Measurements from ENCODE around the gene SEPTIN2.
"Not testable (repeated sequence)": the region's sequence is repeated elsewhere in the genome, so short reads cannot be mapped to it uniquely, and the experiment has no call there.

Gene SEPTIN2

DNA sequence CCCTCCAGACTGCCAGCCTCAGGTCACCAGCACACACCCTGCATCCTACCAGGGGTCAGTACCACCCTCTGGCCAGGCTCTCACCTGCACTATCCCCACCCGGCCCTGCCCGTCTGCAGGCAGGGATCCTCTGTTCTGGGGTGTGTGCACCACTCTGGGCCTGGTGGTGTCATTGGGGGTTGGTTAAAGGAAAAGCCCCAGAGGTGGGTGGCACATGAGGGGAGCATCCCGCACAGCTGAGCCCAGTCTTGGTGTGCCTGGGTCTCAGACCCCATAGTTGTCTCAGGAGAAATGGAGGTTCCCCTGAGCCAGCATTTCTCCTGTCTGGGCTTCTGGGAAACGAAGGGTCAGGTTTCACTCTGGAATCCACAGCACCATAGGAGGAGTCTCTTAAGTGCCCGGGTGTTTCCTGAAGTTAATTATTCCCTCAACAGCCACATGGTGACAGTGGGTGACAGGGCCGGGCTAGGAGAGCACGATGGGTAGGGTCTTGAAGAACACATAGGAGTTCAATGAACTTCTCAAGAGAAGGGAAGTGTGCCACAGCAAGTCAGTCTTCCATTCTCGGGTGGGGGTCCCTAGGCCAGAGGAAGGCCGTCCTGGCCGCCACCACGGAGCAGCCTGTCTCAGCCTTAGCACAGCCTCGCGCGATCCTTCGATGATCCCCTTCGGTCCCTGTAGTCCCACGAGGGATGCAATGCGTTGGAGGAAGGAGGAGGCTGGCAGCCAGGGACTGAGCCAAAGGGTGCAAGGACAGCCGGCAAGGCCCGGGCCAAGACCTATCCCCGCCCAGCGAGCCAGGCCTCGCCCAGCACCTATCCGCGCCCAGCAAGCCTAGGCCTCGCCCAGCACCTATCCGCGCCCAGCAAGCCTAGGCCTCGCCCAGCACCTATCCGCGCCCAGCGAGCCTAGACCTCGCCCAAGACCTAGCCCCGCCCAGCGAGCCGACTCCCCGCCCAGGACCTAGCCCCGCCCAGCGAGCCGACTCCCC, 39.2 kb downstream of the SEPTIN2 start:
- peak; percentile 72 for DNase-seq

GRCh38 chr2:241355983-241356870, 40.5 kb downstream of the SEPTIN2 start, which contains the start of gene FARP2:
Gene FARP2 (plus strand): TSS chr2:241356285. CDS start chr2:241373108, 16,823 bp downstream.
- DNase-seq, result peak; percentile 99

DNA sequence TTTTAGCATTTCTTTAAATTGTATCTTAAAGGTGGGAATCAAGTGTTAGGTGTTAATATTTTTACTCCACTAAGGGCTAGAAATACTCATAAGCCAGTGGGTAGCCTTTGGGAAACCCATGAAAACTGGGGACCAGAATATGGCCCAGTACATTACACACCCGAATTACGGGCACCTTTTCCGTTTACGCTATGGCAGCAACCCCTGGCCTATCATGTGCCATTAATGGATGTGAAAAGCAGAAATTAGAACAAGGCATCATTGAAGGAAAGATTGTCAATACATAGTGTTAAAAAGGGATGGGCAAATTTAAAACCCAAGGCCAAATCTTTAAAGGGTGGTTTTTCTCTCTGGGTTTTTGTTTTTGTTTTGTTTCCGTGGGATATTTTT, 41.1 kb downstream of the SEPTIN2 start:
- no peak for DNase-seq

- no peak for DNase-seq
Observed at GRCh38 chr2:241357531-241357930, 41.8 kb downstream of the SEPTIN2 start.

GRCh38 chr2:241358470-241358869, 42.7 kb downstream of the SEPTIN2 start:
- no peak for DNase-seq

GRCh38 chr2:241359481-241360045, 43.8 kb downstream of the SEPTIN2 start:
- no peak for DNase-seq

- no peak for DNase-seq
Observed at GRCh38 chr2:241363426-241363825, 47.7 kb downstream of the SEPTIN2 start.

GRCh38 chr2:241364781-241365180, 49.1 kb downstream of the SEPTIN2 start:
- no peak for DNase-seq

- DNase-seq, result no peak
Observed at GRCh38 chr2:241366678-241367077, 51.0 kb downstream of the SEPTIN2 start.

DNA sequence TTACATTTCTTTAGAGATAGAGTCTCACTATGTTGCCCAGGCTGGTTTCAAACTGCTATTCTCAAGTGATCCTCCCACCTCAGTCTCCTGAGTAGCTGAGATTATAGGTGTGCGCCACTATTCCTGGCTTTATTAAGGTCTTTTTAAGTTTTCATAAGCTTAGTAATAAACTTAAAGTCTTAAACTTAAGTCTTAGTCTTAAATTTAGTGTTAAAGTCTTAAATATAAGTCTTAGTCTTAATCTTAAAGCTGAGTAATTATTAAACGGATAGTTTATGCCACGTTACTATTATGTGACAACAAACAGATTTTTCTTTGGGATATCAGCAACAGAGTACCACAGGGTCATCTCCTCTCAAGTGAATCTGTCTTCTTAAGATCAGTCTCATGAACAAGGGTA, 52.9 kb downstream of the SEPTIN2 start:
- no peak for DNase-seq

DNA sequence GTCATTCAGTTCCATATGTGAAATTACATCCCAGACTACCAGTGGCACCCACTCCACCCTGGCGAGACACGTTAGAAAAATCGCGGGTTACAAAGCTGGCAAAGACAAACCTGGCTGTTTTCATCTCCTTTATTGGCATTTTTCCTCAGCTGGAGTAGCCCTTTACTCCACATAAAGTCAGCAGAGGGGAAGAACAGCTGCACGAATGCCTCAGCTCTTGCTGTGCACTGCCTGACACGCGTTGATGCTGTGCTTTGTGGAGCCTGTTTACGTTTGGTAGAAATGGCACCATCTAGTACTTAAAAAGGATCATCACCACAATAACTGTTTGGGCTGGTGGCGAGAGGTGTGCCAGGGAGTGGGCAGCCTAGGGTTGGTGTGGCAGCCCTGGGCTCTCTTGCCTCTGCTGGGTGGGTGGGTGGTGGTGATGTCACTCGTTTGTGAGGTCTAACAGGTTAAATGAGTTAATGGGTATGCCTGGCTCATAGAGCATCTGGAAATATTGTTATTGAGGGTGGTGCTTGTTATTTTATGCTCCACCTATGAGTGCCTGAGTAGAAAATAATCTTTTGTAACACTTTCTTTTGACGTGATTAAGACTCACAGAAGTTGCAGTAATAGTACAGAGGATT, 56.8 kb downstream of the SEPTIN2 start:
- DNase-seq, result no peak

DNA sequence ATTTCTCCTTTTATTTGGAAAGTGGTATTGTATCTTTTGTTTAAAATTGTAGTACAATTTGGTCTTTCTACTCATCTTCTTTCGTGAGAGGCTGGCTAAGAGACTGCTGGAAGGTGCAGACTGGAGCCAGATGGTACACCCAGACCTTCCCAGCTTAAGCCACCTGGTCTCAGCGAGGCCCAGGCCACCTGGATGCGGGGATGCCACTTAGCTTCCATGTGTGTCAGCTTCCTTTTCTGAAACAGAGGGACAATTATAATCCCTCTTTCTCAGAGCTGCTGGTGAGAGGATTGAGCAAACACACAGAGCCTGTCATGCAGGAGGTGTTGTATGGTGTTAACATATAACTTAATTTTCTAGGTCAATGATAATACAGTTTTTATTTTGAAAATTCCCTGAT, 57.7 kb downstream of the SEPTIN2 start:
- DNase-seq, result no peak

DNA sequence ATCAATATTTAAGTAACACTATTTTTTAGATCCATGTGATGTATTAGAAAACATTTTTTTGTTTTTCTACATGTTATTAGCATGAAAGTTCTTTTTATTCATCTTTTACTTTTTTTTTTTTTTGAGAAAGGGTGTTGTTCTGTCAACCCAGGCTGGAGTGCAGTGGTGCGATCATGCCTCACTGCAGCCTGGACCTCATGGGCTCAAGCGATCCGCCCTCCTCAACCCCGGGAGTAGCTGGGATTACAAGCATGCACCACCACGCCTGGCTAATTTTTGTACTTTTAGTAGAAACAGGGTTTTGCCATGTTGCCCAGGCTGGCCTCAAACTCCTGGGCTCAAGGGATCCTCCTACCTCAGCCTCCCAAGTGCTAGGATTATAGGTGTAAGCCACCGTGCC, 58.2 kb downstream of the SEPTIN2 start:
- DNase-seq, result not testable (repeated sequence)

GRCh38 chr2:241375300-241375699, 59.6 kb downstream of the SEPTIN2 start:
- DNase-seq, result no peak

DNA sequence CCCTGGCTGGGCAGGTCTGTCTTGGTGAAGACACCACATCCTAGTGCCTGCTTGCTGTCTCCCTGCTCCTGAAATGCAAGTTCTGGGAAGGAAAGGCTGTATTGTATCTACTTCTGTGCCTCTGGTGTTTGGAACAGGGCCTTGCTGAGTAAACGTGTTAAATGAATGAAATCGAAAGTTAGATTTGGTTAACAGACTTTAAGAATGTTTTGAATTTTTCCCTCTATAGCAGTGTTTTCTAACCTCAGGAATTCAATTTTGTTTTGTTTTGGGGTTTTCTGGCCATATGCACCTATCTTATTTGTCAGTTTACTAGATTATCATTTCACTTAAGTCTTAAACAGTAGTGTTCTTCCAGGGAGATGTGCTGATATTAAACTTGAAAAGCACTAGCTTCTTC, 61.1 kb downstream of the SEPTIN2 start:
- no peak for DNase-seq

GRCh38 chr2:241378816-241379215, 63.1 kb downstream of the SEPTIN2 start:
- DNase-seq, result no peak

DNA sequence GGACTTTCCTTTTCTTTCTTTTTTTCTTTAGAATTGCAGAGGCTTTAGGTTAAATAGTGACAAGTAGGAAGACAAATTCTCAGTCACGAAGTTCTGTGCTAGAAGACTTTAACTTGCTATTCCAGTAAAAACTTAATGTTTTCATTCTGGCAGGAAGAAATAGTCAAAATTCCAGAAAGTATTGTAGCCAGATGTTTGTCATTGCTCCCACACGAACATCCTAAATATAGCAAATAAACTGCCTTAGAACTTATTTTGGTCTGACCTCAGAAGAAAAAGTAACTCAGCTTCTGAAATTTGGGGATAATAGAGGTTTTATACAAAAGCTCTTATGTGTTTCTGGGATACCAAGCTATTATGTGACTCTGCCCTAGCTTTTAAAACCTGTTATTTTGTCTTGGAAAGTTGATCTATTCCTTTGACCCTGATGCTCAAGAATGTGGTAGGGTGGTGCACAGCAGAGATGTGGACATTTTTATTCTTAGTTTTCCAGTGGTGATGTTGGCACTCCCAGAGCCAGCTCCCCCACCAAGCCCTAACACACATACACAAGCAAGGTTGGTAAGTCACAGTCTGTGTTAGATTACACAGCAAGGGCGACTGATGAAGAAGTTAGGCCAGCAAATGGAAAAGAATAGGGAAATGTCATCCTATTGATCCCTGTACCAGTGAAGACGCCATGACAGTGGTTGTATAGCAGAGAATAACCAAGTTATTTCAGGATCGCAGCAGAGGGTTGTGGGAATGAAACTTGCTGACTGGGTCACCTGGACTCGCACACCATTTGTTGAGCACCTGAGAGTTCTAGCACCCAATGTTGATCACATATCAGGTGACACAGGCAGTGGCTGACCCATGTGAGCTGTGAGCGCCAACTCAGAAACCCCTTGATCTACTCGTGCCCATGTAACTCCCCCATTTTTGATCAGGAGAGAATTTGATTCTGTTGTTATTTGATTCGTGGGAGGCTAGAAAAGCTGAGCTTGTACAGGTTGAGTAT, 64.1 kb downstream of the SEPTIN2 start:
- peak; percentile 60 for DNase-seq

DNA sequence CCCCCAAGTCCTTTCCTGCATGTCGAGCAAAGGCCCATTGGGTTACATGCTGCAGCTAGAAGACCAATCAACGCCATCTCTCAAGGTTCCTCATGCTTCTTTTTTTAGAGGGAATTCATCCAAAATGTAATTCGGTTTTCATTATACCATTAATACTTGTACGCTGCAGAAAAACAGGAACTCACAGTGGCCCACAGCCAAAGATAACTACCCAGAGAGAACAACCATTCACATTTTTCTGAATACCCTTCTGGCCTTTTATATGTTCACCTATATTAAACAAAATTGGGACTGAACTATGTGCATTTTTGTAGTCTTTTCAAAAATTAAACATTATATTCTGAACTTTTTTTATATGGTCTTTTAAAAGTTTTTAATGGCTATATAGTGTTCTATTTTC, 66.1 kb downstream of the SEPTIN2 start:
- DNase-seq, result no peak

- DNase-seq, result not testable (repeated sequence)
Observed at GRCh38 chr2:241385450-241385849, 69.7 kb downstream of the SEPTIN2 start.

GRCh38 chr2:241386519-241386918, 70.8 kb downstream of the SEPTIN2 start:
- no peak for DNase-seq

DNA sequence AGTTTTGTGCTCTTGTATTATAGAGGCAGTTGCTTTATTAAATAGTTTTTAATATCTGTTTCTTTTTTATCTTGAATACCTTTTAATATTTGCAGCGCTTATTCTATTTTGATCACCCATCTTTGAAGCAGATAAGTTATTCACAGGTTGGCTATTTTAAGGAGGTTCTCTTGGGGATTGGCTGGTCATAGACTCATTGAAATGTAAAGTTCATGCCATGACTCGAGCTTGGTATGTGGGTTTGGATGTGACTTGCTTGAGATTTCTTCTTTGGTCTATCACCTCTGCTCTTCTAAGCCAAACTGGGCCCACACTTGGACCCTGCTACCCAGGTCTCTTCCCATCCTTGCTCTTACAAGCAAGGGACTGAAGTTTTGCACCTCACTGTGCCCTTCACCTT, 74.0 kb downstream of the SEPTIN2 start:
- no peak for DNase-seq

Data from femur (tissue), 1 donor.